Measurements from ENCODE around the gene APOBEC2. TPM values are rescaled to one million over a fixed set of nuclear protein-coding genes. Genes with fewer than 3 reads are reported as not detected.

The APOBEC2 gene
- total RNA-seq, 1 donor from 2014 or later, result not detected

- no peak overlapping the region for H3K4me2 ChIP-seq
- H3K4me3 ChIP-seq, result no peak overlapping the region
- H3K9ac ChIP-seq, result no peak overlapping the region
- no peaks in the 10 kb centered on the region for H3K9me3 ChIP-seq (ENCODE audit: low read depth)
- H3K36me3 Mint-ChIP-seq, result peaks cover 14% of the 10 kb centered on the region
- H3K9me3 Mint-ChIP-seq, result no peaks in the 10 kb centered on the region
- peaks cover 11% of the 10 kb centered on the region for H3K4me1 ChIP-seq
- H2AFZ ChIP-seq (replicated peaks), result no peak overlapping the region
- no peak overlapping the region for H3K4me3 Mint-ChIP-seq
- no peak overlapping the region for H3K27ac Mint-ChIP-seq
- H3K79me2 ChIP-seq (ENCODE audit: low read depth), result peaks cover 18% of the 10 kb centered on the region
- no peaks in the 10 kb centered on the region for H3K27me3 ChIP-seq
- H3K27ac ChIP-seq, result no peak overlapping the region
- H4K20me1 ChIP-seq (ENCODE audit: low read depth), result no peaks in the 10 kb centered on the region
- no peaks in the 10 kb centered on the region for H3K27me3 Mint-ChIP-seq (ENCODE audit: insufficient read depth, low read depth)
- peak; percentile 75 for DNase-seq (ENCODE audit: low spot score)
- peaks cover 22% of the 10 kb centered on the region for H3F3A ChIP-seq (ENCODE audit: low read depth)
- H3K36me3 ChIP-seq, result peaks cover 13% of the 10 kb centered on the region
- peaks cover 12% of the 10 kb centered on the region for H3K4me1 Mint-ChIP-seq
- TF ChIP-seq EZH2phosphoT487 (IDR thresholded peaks at IDR 0.05), result no peak
- TF ChIP-seq CTCF (IDR thresholded peaks at IDR 0.05), result peak; percentile 95
Observed at GRCh38 chr6:41066867-41067304, 13.9 kb downstream of the APOBEC2 start.

- TF ChIP-seq EZH2phosphoT487 (IDR thresholded peaks at IDR 0.05) (no peak), CTCF (IDR thresholded peaks at IDR 0.05) (peak; percentile 7), EZH2 (IDR thresholded peaks at IDR 0.05) (no peak)
- no peaks in the 10 kb centered on the region for H3K27me3 Mint-ChIP-seq (ENCODE audit: insufficient read depth, low read depth)
Observed at GRCh38 chr6:41071501-41071922, 18.5 kb downstream of the APOBEC2 start.

GRCh38 chr6:41071923-41072835, 19.2 kb downstream of the APOBEC2 start, which contains the start of gene OARD1:
TSS of gene OARD1 (minus strand) at chr6:41072356. CDS start at chr6:41071634, 722 bp downstream.
- Histone ChIP-seq H3K9ac (peak within 1 kb of the TSS; percentile 92), H3K36me3 (peaks cover 9% of the 10 kb centered on the region), H3K9me3 (ENCODE audit: low read depth) (no peaks in the 10 kb centered on the region), H2AFZ (replicated peaks) (peak within 1 kb of the TSS; percentile 59), H3K4me1 (peaks cover 37% of the 10 kb centered on the region), H3K27me3 (no peaks in the 10 kb centered on the region), H3K4me3 (peak within 1 kb of the TSS; percentile 96), H3F3A (ENCODE audit: low read depth) (peaks cover 42% of the 10 kb centered on the region), H3K79me2 (ENCODE audit: low read depth) (peaks cover 54% of the 10 kb centered on the region), H3K27ac (peak within 1 kb of the TSS; percentile 97), H4K20me1 (ENCODE audit: low read depth) (peaks cover 34% of the 10 kb centered on the region), H3K4me2 (peak within 1 kb of the TSS; percentile 92)
- no peaks in the 10 kb centered on the region for H3K27me3 Mint-ChIP-seq (ENCODE audit: insufficient read depth, low read depth)
- peak; percentile 99 for DNase-seq (ENCODE audit: low spot score)
- no peaks in the 10 kb centered on the region for H3K9me3 Mint-ChIP-seq
- H3K27ac Mint-ChIP-seq, result peak within 1 kb of the TSS; percentile 67
- peak within 1 kb of the TSS; percentile 93 for H3K4me3 Mint-ChIP-seq
- TF ChIP-seq CTCF (IDR thresholded peaks at IDR 0.05) (no peak), EZH2 (IDR thresholded peaks at IDR 0.05) (no peak), EZH2phosphoT487 (IDR thresholded peaks at IDR 0.05) (no peak)
- H3K4me1 Mint-ChIP-seq, result peaks cover 28% of the 10 kb centered on the region
- H3K36me3 Mint-ChIP-seq, result no peaks in the 10 kb centered on the region

More at GRCh38 chr6:41071501-41071922, 18.5 kb downstream of the APOBEC2 start:
- H3K4me3 Mint-ChIP-seq, result peak overlapping the region; percentile 93
- H3K4me1 Mint-ChIP-seq, result peaks cover 31% of the 10 kb centered on the region
- peak overlapping the region; percentile 6 for H3K27ac Mint-ChIP-seq
- Histone ChIP-seq H3K9ac (peak overlapping the region; percentile 79), H3K36me3 (peaks cover 9% of the 10 kb centered on the region), H3F3A (ENCODE audit: low read depth) (peaks cover 44% of the 10 kb centered on the region), H2AFZ (replicated peaks) (peak overlapping the region; percentile 53), H4K20me1 (ENCODE audit: low read depth) (peaks cover 28% of the 10 kb centered on the region), H3K4me2 (peak overlapping the region; percentile 86), H3K4me1 (peaks cover 33% of the 10 kb centered on the region), H3K9me3 (ENCODE audit: low read depth) (no peaks in the 10 kb centered on the region), H3K79me2 (ENCODE audit: low read depth) (peaks cover 47% of the 10 kb centered on the region), H3K27me3 (no peaks in the 10 kb centered on the region), H3K4me3 (peak overlapping the region; percentile 96), H3K27ac (peak overlapping the region; percentile 95)
- no peaks in the 10 kb centered on the region for H3K9me3 Mint-ChIP-seq
- peaks cover 3% of the 10 kb centered on the region for H3K36me3 Mint-ChIP-seq
- no peak for DNase-seq (ENCODE audit: low spot score)
